Tibial nerve (tissue), 4 donors: Measurements from ENCODE around the gene ABHD12.

Experiments used
- EP300 ChIP-seq, 2 donors: sonication (generic); formaldehyde crosslinking; IDR thresholded peaks; one replicate each; pipeline ENCODE4 v1.6.1; 2017; ENCODE audit warnings: antibody characterized with exemption in 2 of 2, mild to moderate bottlenecking in 1 of 2
- POLR2A ChIP-seq, 2 donors: fragments of 450-650 bp; IDR thresholded peaks; one replicate each; pipeline ENCODE4 v1.6.1; 2017; ENCODE audit warnings: antibody characterized with exemption in 2 of 2, mild to moderate bottlenecking in 2 of 2, moderate library complexity in 2 of 2
- TF ChIP-seq, protein P1 (sequence below), 5 experiments: fragments of 200-600 bp in 3 of 5; fragments of 450-650 bp in 2 of 5; sonication (generic) in 3 of 5; IDR thresholded peaks; one replicate each; pipeline ENCODE4 v1.5.1; 2016 to 2019; ENCODE audit warnings: antibody characterized with exemption in 5 of 5, mild to moderate bottlenecking in 3 of 5, moderate library complexity in 2 of 5

DNA sequence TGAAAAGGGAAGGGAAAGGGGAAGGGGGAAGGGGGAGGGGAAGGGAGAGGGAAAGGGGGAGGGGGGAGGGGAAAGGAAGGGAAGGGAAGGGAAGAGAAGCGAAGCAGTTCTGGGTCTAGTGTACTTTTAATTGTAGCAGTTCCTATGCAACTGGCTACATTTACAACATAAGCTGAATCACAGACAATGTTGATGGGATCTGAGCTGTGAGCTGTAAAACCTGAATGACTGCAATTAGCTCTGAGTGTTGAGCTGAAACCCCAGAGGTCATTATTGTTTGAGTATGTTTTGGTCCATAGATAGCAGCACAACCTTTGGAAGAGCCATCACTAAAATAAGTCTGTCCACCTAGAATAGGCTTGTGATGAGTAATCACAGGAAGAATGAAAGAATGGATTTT, 7.2 kb upstream of the ABHD12 start:
- TF ChIP-seq, protein P1, sequence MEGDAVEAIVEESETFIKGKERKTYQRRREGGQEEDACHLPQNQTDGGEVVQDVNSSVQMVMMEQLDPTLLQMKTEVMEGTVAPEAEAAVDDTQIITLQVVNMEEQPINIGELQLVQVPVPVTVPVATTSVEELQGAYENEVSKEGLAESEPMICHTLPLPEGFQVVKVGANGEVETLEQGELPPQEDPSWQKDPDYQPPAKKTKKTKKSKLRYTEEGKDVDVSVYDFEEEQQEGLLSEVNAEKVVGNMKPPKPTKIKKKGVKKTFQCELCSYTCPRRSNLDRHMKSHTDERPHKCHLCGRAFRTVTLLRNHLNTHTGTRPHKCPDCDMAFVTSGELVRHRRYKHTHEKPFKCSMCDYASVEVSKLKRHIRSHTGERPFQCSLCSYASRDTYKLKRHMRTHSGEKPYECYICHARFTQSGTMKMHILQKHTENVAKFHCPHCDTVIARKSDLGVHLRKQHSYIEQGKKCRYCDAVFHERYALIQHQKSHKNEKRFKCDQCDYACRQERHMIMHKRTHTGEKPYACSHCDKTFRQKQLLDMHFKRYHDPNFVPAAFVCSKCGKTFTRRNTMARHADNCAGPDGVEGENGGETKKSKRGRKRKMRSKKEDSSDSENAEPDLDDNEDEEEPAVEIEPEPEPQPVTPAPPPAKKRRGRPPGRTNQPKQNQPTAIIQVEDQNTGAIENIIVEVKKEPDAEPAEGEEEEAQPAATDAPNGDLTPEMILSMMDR (IDR thresholded peaks at IDR 0.05), result no peak
- TF ChIP-seq POLR2A (IDR thresholded peaks at IDR 0.05), result no peak
- no peak for TF ChIP-seq EP300 (IDR thresholded peaks at IDR 0.05)
